ENCODE data around the gene MFSD12. TPM values are rescaled to one million over a fixed set of nuclear protein-coding genes. Genes with fewer than 3 reads are reported as not detected.

Gene MFSD12
- total RNA-seq, 1 donor from 2014 or later = 95.9 TPM

GRCh38 chr19:3513229-3514140 lies 43.9 kb downstream of the MFSD12 start:
- Histone ChIP-seq H3K4me3 (no peak overlapping the region), H3K36me3 (no peaks in the 10 kb centered on the region), H3K4me1 (no peaks in the 10 kb centered on the region), H3K9me3 (no peaks in the 10 kb centered on the region), H3K27me3 (no peaks in the 10 kb centered on the region), H3K27ac (no peak overlapping the region)
- no peak for TF ChIP-seq CTCF (IDR thresholded peaks at IDR 0.05)
- DNase-seq (no peak), ATAC-seq (no peak)
- intact Hi-C loops (cut with DNase I) = no loop called here

- ATAC-seq = no peak
- DNase-seq = no peak
- H3K27me3 ChIP-seq = no peaks in the 10 kb centered on the region
- H3K27ac ChIP-seq = no peak overlapping the region
- no peaks in the 10 kb centered on the region for H3K9me3 ChIP-seq
- no peak overlapping the region for H3K4me3 ChIP-seq
- H3K4me1 ChIP-seq = peaks cover 5% of the 10 kb centered on the region
- intact Hi-C loops (cut with DNase I) = no loop called here
- H3K36me3 ChIP-seq = no peaks in the 10 kb centered on the region
- TF ChIP-seq CTCF (IDR thresholded peaks at IDR 0.05) = no peak
Measured at GRCh38 chr19:3512562-3513228, 44.7 kb downstream of the MFSD12 start.

DNA sequence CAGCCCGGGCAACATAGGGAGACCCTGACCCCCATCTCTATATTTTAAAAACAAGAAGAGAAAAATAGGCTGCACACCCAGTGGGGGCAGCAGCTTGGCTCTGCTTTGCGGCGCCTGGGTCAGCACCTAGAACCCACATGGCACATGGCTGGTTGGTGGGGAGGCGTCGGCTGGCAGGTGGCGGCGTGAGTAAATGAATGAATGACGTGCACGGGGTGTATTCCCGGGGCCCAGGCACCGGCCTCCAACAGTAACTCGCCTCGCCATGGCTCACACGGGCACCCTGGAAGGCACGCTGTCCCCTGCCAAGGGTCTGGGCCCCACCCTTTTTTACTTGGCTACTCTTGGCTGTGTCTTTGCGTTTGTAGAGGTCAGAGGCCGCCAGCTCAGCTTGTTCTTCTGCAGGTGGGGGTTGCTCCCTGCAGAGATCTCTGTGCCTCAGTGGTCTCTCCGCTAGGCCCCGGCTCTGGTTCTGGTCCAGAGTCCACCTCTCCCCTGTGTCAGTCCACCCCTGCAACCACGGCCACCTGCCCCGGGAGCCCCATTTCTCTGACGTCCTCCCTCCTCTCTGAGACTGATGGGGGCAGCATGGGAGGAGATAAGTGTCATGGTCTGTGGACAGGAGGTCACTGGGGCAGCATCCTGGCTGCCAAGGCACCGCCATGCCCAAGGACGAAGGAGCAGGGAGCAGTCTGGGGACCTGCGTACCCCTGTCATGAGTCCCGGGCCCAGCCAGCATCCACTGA lies 45.7 kb downstream of the MFSD12 start:
- Histone ChIP-seq H3K27ac (no peak overlapping the region), H3K9me3 (no peaks in the 10 kb centered on the region), H3K4me3 (no peak overlapping the region), H3K27me3 (no peaks in the 10 kb centered on the region), H3K4me1 (peaks cover 8% of the 10 kb centered on the region), H3K36me3 (no peaks in the 10 kb centered on the region)
- no peak for TF ChIP-seq CTCF (IDR thresholded peaks at IDR 0.05)
- intact Hi-C loops (cut with DNase I) = no loop called here
- DNase-seq (no peak), ATAC-seq (no peak)

DNA sequence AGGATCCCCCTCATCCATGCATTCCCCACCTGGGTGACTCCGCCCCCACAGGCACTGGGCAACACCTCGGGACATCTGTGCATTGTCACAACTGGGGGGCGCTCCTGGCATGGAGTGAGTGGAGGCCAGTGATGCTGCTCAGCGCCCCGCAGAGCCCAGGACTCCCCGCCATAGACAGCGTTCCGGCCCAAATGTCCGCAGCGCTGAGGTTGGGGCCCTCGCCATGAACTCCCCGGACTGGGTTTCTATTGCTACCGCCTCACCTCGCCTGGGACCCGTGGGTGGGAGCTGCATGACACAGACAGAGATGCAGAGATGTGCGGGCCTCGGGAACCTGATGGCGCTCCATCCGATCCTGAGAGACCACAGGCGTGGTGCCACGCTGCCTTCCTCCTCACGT lies 46.7 kb downstream of the MFSD12 start:
- Histone ChIP-seq H3K27me3 (no peaks in the 10 kb centered on the region), H3K4me3 (no peak overlapping the region), H3K27ac (no peak overlapping the region), H3K36me3 (no peaks in the 10 kb centered on the region), H3K9me3 (no peaks in the 10 kb centered on the region), H3K4me1 (peaks cover 8% of the 10 kb centered on the region)
- no peak for ATAC-seq
- TF ChIP-seq CTCF (IDR thresholded peaks at IDR 0.05) = no peak
- no peak for DNase-seq
- intact Hi-C loops (cut with DNase I) = no loop called here

DNA sequence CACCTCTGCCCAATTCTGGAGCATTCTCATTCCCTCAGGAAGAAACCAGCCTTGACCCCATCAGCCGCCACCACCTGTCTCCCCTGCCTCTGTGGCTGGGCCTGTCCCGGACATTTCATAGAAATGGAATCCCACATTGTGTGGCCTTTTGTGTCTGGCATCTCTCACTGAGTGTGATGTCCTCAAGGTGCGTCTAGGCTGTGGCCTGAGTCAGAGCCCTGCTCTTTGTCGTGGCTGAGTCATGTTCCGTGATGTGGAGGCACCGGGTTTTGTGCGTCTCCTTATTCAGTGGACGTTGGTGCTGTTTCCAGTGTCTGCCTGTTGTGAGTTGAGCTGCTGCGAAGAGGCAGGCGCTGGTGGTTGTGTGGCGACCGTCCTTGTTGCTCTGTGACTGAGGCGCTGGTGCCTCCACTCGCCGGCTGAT lies 47.8 kb downstream of the MFSD12 start:
- Histone ChIP-seq H3K9me3 (no peaks in the 10 kb centered on the region), H3K4me1 (peaks cover 13% of the 10 kb centered on the region), H3K36me3 (no peaks in the 10 kb centered on the region), H3K27me3 (no peaks in the 10 kb centered on the region), H3K27ac (no peak overlapping the region), H3K4me3 (no peak overlapping the region)
- intact Hi-C loops (cut with DNase I) = no loop called here
- DNase-seq (no peak), ATAC-seq (no peak)
- no peak for TF ChIP-seq CTCF (IDR thresholded peaks at IDR 0.05)
